WI38 (cell line): ENCODE measurements around the gene CELA2B.
A peak's percentile ranks its signal among the peaks of the same experiment; 100 is the strongest.
"Not testable (repeated sequence)": the region's sequence is repeated elsewhere in the genome, so short reads cannot be mapped to it uniquely, and the experiment has no call there.

Source experiments
- H3K4me3 ChIP-seq: 2 replicates; pipeline ENCODE4 v1.5.1; 2011; ENCODE audit warnings: low read depth, mild to moderate bottlenecking, control low read depth, low read length
- TF ChIP-seq, protein P1 (sequence below): IDR thresholded peaks from 2 replicates; pipeline ENCODE4 v1.5.1; 2012; ENCODE audit warnings: low read depth, mild to moderate bottlenecking, control low read depth, low read length

The CELA2B gene

DNA sequence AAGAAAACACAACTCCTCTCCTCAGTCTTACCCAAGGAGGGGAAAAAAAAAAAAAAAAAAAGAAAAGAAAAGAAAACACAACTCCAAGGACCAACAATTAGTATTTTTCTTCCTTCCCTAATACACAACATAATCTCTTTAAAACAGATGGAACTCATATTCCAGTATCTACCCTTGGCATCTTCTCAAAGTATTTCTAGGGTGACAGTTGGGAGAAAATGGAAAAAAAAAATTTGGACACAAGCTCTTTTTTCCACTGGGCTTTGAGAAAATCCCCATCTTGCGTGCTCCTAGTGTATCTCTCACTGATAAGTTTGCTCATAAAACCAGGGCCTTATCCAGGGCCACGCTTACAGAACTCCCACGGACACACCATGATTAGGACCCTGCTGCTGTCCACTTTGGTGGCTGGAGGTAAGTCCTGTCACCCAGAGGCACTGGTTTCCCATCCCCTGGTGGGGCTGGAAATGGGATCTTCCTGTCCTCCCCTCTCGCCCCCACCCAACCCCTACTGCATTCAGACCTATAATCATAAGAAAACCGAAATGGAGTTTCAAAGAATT, at the start of gene CELA2B:
Gene CELA2B (plus strand): TSS at position 353 of the 563 bp plus-strand sequence. CDS start 22 bp downstream, at position 375.
- TF ChIP-seq, protein P1, sequence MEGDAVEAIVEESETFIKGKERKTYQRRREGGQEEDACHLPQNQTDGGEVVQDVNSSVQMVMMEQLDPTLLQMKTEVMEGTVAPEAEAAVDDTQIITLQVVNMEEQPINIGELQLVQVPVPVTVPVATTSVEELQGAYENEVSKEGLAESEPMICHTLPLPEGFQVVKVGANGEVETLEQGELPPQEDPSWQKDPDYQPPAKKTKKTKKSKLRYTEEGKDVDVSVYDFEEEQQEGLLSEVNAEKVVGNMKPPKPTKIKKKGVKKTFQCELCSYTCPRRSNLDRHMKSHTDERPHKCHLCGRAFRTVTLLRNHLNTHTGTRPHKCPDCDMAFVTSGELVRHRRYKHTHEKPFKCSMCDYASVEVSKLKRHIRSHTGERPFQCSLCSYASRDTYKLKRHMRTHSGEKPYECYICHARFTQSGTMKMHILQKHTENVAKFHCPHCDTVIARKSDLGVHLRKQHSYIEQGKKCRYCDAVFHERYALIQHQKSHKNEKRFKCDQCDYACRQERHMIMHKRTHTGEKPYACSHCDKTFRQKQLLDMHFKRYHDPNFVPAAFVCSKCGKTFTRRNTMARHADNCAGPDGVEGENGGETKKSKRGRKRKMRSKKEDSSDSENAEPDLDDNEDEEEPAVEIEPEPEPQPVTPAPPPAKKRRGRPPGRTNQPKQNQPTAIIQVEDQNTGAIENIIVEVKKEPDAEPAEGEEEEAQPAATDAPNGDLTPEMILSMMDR = no peak
- no peak within 1 kb of the TSS for H3K4me3 ChIP-seq

DNA sequence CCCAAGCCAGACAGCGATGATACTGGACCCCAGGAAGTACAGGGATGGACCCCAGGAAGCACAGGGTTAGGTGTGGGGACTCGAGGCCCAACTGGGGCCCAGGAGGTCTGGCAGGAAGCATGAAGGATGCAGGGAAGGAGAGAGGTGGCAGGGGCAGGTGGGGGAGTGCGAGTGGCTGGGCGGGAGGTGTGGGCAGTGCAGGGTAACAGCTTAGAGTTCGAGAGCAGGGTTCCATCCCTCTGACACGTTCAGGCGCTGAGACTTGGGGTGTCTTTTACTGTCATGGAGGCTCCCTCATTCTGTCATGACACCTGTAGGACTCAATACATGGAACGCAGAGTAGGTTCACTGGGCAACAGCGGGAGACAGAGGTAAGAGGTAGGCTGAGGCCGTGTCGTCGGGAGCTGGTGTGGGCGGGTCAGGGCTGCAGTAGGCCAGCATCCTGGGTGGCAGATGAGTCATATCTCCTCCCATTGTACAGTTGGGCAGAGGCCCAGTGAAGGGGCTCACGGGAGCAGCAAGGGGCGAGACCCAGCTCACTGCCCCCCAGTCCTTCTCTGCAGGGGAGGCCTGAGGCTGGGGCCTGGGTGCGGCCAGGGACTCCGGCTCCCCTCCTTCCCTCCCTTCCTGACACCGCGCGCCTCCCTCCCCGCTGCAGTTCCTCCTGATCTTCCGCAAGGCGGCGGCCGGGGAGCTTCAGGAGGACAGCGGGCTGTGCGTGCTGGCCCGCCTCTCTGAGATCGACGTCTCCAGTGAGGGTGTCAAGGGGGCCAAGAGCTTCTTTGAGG, 49.2 kb upstream of the CELA2B start:
- TF ChIP-seq, protein P1 = peak; percentile 18; the same call in 1 of the 2 replicates
- H3K4me3 ChIP-seq = no peak overlapping the region

DNA sequence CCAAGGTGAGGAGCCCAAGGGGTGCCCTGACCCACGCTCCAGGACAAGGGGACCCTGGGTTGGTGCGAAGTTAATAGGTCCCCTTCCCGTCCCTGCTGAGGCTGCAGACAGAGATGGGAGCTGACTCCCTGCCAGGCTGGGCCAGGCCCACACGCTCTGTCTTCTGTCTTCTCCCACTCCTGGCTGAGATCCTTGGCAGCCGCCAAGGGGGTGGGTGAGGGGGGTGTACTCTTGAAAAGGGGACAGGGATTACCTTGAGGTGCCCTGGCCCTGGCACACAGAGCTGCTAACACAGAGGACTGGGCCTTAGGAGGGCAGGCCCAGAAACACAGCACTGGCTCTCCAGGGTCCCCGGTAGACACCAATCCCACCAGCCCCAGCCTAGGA, 48.6 kb upstream of the CELA2B start:
- TF ChIP-seq, protein P1 = 0 out of 2 replicates have a peak, but pooled peaks have one; percentile 0

DNA sequence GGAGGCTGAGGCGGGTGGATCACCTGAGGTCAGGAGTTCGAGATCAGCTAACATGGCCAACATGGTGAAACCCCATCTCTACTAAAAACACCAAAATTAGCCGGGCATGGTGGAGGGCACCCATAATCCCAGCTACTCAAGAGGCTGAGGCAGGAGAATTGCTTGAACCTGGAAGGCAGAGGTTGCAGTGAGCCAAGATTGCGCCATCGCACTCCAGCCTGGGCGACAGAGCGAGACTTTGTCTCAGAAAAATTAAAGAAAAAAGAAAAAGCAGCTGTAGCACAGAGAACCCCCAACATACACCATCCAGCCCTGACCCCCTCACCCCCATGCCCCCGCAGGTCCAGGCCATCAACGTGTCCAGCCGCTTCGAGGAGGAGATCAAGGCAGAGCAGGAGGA, 47.7 kb upstream of the CELA2B start:
- not testable (repeated sequence) for H3K4me3 ChIP-seq

More for the DNA sequence above, 48.6 kb upstream of the CELA2B start:
- H3K4me3 ChIP-seq = no peak overlapping the region

DNA sequence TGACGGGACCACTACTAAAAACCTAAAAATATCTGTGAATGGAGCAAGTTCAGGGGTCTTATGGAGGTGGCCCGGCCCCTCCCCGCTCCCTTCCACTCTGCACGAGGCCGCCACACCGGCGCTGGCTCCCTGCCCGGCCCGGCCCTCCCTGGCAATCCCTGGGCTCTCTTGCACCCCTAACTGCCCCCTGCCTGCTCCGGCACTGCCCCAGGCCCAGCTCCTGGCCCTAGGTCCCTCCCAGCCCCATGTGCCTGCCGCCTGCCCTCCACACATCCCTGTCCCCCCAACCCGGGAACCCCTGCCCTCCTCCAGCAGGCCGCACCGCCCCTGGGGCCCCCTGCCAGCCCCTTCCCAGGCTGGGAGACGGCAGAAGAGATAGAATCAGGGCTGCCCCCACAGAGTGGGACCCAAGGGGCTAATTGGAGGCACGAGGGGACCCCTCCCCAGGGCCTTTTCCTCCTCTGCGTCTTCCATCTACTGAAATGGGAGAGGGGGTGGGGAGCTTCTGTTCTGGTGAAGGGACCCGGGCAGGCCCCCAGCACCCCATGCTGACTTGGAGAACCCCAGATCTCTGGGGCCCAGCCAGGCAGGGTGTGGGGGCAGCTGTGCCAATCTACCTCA, 47.0 kb upstream of the CELA2B start:
- H3K4me3 ChIP-seq = no peak overlapping the region
- TF ChIP-seq, protein P1 = no peak

DNA sequence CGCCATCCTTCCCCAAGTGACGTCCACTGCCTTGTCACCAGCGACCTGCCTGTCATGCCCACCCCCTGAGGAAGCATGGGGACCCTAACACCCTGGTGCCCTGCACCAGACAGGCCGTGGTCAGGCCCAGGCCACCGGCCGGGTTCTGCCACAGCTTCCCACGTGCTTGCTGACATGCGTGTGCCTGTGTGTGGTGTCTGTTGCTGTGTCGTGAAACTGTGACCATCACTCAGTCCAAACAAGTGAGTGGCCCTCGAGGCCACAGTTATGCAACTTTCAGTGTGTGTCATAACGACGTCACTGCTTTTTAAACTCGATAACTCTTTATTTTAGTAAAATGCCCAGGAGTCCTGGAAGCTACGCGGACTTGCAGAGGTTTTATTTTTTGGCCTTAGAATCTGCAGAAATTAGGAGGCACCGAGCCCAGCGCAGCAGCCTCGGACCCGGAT, 46.2 kb upstream of the CELA2B start:
- TF ChIP-seq, protein P1 = no peak
- no peak overlapping the region for H3K4me3 ChIP-seq

DNA sequence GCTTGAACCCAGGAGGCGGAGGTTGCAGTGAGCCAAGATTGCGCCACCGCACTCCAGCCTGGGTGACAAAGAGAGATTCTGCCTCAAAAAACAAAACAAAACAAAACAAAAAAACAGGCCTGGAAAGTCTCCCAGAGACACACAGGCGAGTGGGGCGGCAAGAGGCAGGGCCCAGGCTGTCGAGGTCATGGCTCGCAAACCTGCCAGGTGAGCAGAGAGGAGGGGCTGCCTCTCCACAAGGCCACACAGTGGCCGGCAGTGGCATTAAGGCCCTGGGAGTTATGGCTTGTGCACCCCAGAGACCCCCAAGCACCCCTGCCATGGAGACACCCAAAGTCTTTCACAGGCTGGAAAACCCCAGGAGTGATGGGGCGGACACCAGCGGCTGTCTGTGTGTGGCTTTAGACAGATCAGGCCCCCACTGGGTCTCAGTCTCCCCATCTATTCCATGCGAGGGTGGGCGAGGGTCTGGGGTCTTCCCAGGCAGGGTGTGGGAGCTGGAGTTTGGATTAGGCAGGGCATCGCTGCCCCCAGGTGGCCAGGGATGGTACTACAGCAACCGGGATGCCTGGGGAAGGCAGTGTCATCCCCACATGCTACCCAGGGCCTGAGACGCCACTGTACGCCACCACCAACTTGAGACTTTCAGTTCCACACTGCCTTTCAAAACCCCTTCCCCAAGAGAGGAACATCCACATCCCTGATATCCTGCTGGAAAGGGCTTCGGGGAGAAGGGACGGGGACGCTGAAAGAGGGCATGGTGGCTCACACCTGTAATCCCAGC, 44.9 kb upstream of the CELA2B start:
- TF ChIP-seq, protein P1 = peak; percentile 99
- H3K4me3 ChIP-seq = no peak overlapping the region
